Loucy (cell line): ENCODE measurements around the gene OR2F1.

Source experiments
- H2AFZ ChIP-seq: fragments of 200-600 bp; sonication (generic); 2 replicates; pipeline ENCODE4 v1.6.0; 2016; ENCODE audit warnings: antibody characterized with exemption, mild to moderate bottlenecking, low read length, moderate library complexity
- H3F3A ChIP-seq: fragments of 200-600 bp; 2 replicates; pipeline ENCODE4 v1.6.0; 2016; ENCODE audit warnings: antibody characterized with exemption, low read depth, mild to moderate bottlenecking
- H3K27me3 ChIP-seq: fragments of 200-600 bp; sonication (generic); 2 replicates; pipeline ENCODE4 v1.6.1; 2014; ENCODE audit warnings: low read length, mild to moderate bottlenecking; ENCODE audit not compliant: insufficient read depth, poor library complexity, severe bottlenecking
- H3K36me3 ChIP-seq: fragments of 200-600 bp; sonication (generic); 2 replicates; pipeline ENCODE4 v1.6.1; 2016; ENCODE audit warnings: low read length; ENCODE audit not compliant: insufficient read depth
- H3K4me1 ChIP-seq: fragments of 200-600 bp; sonication (generic); 2 replicates; pipeline ENCODE4 v1.5.1; 2014; ENCODE audit warnings: low read length, mild to moderate bottlenecking; ENCODE audit not compliant: insufficient read depth, poor library complexity, severe bottlenecking
- H3K4me2 ChIP-seq: fragments of 200-600 bp; sonication (generic); 2 replicates; pipeline ENCODE4 v1.6.0; 2014; ENCODE audit warnings: antibody characterized with exemption, low read length, low read depth, mild to moderate bottlenecking; ENCODE audit not compliant: poor library complexity, severe bottlenecking
- H3K4me3 ChIP-seq: fragments of 200-600 bp; sonication (generic); 2 replicates; pipeline ENCODE4 v1.5.1; 2014; ENCODE audit warnings: low read length, mild to moderate bottlenecking, mixed read lengths; ENCODE audit not compliant: poor library complexity, severe bottlenecking
- H3K79me2 ChIP-seq: fragments of 200-600 bp; sonication (generic); 2 replicates; pipeline ENCODE4 v1.6.1; 2014; ENCODE audit warnings: low read length; ENCODE audit not compliant: insufficient read depth
- H3K9ac ChIP-seq: fragments of 200-600 bp; sonication (generic); 2 replicates; pipeline ENCODE4 v1.6.0; 2014; ENCODE audit warnings: mild to moderate bottlenecking, low read depth, low read length, moderate library complexity; ENCODE audit not compliant: poor library complexity, severe bottlenecking
- H3K9me2 ChIP-seq: fragments of 200-600 bp; sonication (generic); replicated peaks from 2 replicates; pipeline ENCODE4 v1.6.1; 2016; ENCODE audit warnings: low read depth, low read length, mixed read lengths
- H3K9me3 ChIP-seq: fragments of 200-600 bp; sonication (generic); 2 replicates; pipeline ENCODE4 v1.6.1; 2014; ENCODE audit warnings: mild to moderate bottlenecking, antibody characterized with exemption, low read length, low read depth; ENCODE audit not compliant: insufficient read depth
- H4K20me1 ChIP-seq: fragments of 200-600 bp; sonication (generic); 2 replicates; pipeline ENCODE4 v1.6.0; 2014; ENCODE audit warnings: antibody characterized with exemption, low read length, mild to moderate bottlenecking; ENCODE audit not compliant: insufficient read depth, poor library complexity, severe bottlenecking
- CTCF ChIP-seq: fragments of 200-600 bp; sonication (generic); conservative IDR thresholded peaks from 2 replicates; pipeline ENCODE4 v1.5.1; 2014; ENCODE audit warnings: mild to moderate bottlenecking, antibody characterized with exemption, low read length
- EZH2phosphoT487 ChIP-seq: fragments of 200-600 bp; IDR thresholded peaks from 2 replicates; pipeline ENCODE4 v1.6.1; 2018; ENCODE audit warnings: antibody characterized with exemption, mild to moderate bottlenecking, moderate library complexity, borderline replicate concordance

Gene OR2F1

DNA sequence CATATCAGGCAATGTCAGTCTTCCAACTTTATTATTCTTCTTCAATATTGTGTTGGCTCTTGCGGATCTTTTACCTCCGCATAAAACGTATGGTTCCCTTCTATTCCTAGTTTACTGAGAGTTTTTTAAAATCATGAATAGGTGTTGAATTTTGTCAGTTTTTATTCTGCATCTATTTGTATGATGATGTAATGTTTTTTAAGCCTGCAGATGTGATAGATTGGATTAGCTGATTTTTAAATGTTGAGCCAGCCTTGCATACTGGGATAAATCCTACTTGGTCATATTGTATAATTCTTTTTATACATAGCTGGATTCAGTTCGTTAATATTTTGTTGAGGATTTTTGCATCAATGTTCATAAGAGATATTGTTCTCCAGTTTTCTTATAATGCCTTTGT is 9.2 kb upstream of the OR2F1 start:
- Histone ChIP-seq H3K36me3 (no peaks in the 10 kb centered on the region), H3K4me2 (no peak overlapping the region), H3F3A (no peaks in the 10 kb centered on the region), H3K4me3 (no peak overlapping the region), H3K27me3 (no peaks in the 10 kb centered on the region), H3K9ac (no peak overlapping the region), H3K9me2 (no peaks in the 10 kb centered on the region), H3K79me2 (no peaks in the 10 kb centered on the region), H2AFZ (no peak overlapping the region), H3K4me1 (no peaks in the 10 kb centered on the region), H4K20me1 (no peaks in the 10 kb centered on the region), H3K9me3 (no peaks in the 10 kb centered on the region)
- TF ChIP-seq EZH2phosphoT487, result no peak

GRCh38 chr7:143947111-143947510 is 7.5 kb upstream of the OR2F1 start:
- H3F3A ChIP-seq, result no peaks in the 10 kb centered on the region
- H2AFZ ChIP-seq, result no peak overlapping the region
- H3K9ac ChIP-seq, result no peak overlapping the region
- H4K20me1 ChIP-seq, result no peaks in the 10 kb centered on the region
- TF ChIP-seq CTCF, result no peak
- no peak for TF ChIP-seq EZH2phosphoT487
- H3K36me3 ChIP-seq, result no peaks in the 10 kb centered on the region
- no peaks in the 10 kb centered on the region for H3K27me3 ChIP-seq
- H3K4me1 ChIP-seq, result no peaks in the 10 kb centered on the region
- no peaks in the 10 kb centered on the region for H3K9me3 ChIP-seq
- H3K79me2 ChIP-seq, result no peaks in the 10 kb centered on the region
- no peaks in the 10 kb centered on the region for H3K9me2 ChIP-seq
- no peak overlapping the region for H3K4me3 ChIP-seq
- no peak overlapping the region for H3K4me2 ChIP-seq

- H3K4me2 ChIP-seq, result no peak overlapping the region
- H3F3A ChIP-seq, result no peaks in the 10 kb centered on the region
- H3K36me3 ChIP-seq, result no peaks in the 10 kb centered on the region
- H3K79me2 ChIP-seq, result no peaks in the 10 kb centered on the region
- TF ChIP-seq EZH2phosphoT487 (no peak), CTCF (no peak)
- no peaks in the 10 kb centered on the region for H4K20me1 ChIP-seq
- no peak overlapping the region for H3K9ac ChIP-seq
- H2AFZ ChIP-seq, result no peak overlapping the region
- H3K4me1 ChIP-seq, result no peaks in the 10 kb centered on the region
- no peak overlapping the region for H3K4me3 ChIP-seq
- H3K9me2 ChIP-seq, result no peaks in the 10 kb centered on the region
- H3K27me3 ChIP-seq, result no peaks in the 10 kb centered on the region
- no peaks in the 10 kb centered on the region for H3K9me3 ChIP-seq
Observed at GRCh38 chr7:143948733-143949132, 5.9 kb upstream of the OR2F1 start.

GRCh38 chr7:143953421-143953820 is 1.2 kb upstream of the OR2F1 start:
- no peaks in the 10 kb centered on the region for H3F3A ChIP-seq
- no peak for TF ChIP-seq CTCF
- TF ChIP-seq EZH2phosphoT487, result no peak
- no peak overlapping the region for H3K4me2 ChIP-seq
- H3K36me3 ChIP-seq, result no peaks in the 10 kb centered on the region
- H4K20me1 ChIP-seq, result no peaks in the 10 kb centered on the region
- no peaks in the 10 kb centered on the region for H3K79me2 ChIP-seq
- H3K27me3 ChIP-seq, result no peaks in the 10 kb centered on the region
- H3K4me3 ChIP-seq, result no peak overlapping the region
- no peak overlapping the region for H2AFZ ChIP-seq
- no peak overlapping the region for H3K9ac ChIP-seq
- H3K9me3 ChIP-seq, result no peaks in the 10 kb centered on the region
- no peaks in the 10 kb centered on the region for H3K4me1 ChIP-seq
- no peaks in the 10 kb centered on the region for H3K9me2 ChIP-seq
